ENCODE data around the gene LRRC47. TPM values are rescaled to one million over a fixed set of nuclear protein-coding genes. Genes with fewer than 3 reads are reported as not detected.

LRRC47 gene
- total and polyA plus RNA-seq, 2 of the 13 experiments (the other 11 are each of a cell fraction or from before 2014, with no cell fraction given): 18.3 to 52.5 TPM

GRCh38 chr1:3775490-3776230, 20.6 kb downstream of the LRRC47 start (continued):
- TF ChIP-seq TFAP4 (IDR thresholded peaks at IDR 0.05; ENCODE audit: borderline replicate concordance, low read depth) (peak; percentile 98), HOXA7 (CRISPR knock-in tag; IDR thresholded peaks at IDR 0.05) (peak; percentile 28; the same call in 1 of the 2 replicates), KDM5A (IDR thresholded peaks at IDR 0.05; ENCODE audit: borderline replicate concordance, low read length) (peak; percentile 59; the same call in 1 of the 2 replicates), TARDBP (CRISPR knock-in tag; IDR thresholded peaks at IDR 0.05) (peak; percentile 88; the same call in 1 of the 2 replicates), ZNF142 (CRISPR knock-in tag; IDR thresholded peaks at IDR 0.05) (peak; percentile 78; the same call in 1 of the 2 replicates), ARHGAP35 (CRISPR knock-in tag; IDR thresholded peaks at IDR 0.05; ENCODE audit: borderline replicate concordance) (no peak; the same call in none of the 2 replicates), ZNF235 (CRISPR knock-in tag; IDR thresholded peaks at IDR 0.05; ENCODE audit: borderline replicate concordance) (no peak), FOXP1 (IDR thresholded peaks at IDR 0.05) (no peak), FOXP1 (CRISPR knock-in tag; IDR thresholded peaks at IDR 0.05) (no peak; the same call in none of the 2 replicates), TEAD3 (CRISPR knock-in tag; optimal IDR thresholded peaks at IDR 0.05; ENCODE audit: borderline replicate concordance) (peak; percentile 44), SSRP1 (CRISPR knock-in tag; IDR thresholded peaks at IDR 0.05) (no peak), CREB3 (CRISPR knock-in tag; IDR thresholded peaks at IDR 0.05) (peak; percentile 90; the same call in 1 of the 2 replicates), TBP (CRISPR knock-in tag; IDR thresholded peaks at IDR 0.05) (no peak), MTA1 (CRISPR knock-in tag; IDR thresholded peaks at IDR 0.05; ENCODE audit: borderline replicate concordance) (peak; percentile 44; the same call in 1 of the 2 replicates), SP1 (IDR thresholded peaks at IDR 0.05) (no peak), SP1 (CRISPR knock-in tag; IDR thresholded peaks at IDR 0.05) (peak; percentile 55), SRY (CRISPR knock-in tag; IDR thresholded peaks at IDR 0.05) (no peak)
